Prostate gland (tissue), 2 donors: ENCODE measurements around the gene SLC1A2. TPM values are rescaled to one million over a fixed set of nuclear protein-coding genes. Genes with fewer than 3 reads are reported as not detected.

Experiments used
- DNase-seq: peaks from one replicate; pipeline ENCODE4 v3.0.0-alpha.2; 2019; ENCODE audit warnings: low spot score
- H3K27ac ChIP-seq, 2 donors: fragments of 200-600 bp; sonication (generic); 2 replicates each; pipeline ENCODE4 v1.5.1; 2017 to 2019
- H3K27me3 ChIP-seq: fragments of 200-600 bp; sonication (generic); replicated peaks from 2 replicates; pipeline ENCODE4 v1.5.1; 2019; ENCODE audit not compliant: insufficient read depth
- H3K36me3 ChIP-seq, 2 donors: fragments of 200-600 bp; sonication (generic); 1 replicate in 1 of 2; 2 replicates in 1 of 2; pipeline versions ENCODE4 v1.5.1 to v1.8.1; 2017 to 2019
- H3K4me1 ChIP-seq: fragments of 200-600 bp; sonication (generic); replicated peaks from 2 replicates; pipeline ENCODE4 v1.5.1; 2019
- H3K4me3 ChIP-seq, 2 donors: fragments of 200-600 bp; sonication (generic); 2 replicates each; pipeline ENCODE4 v1.5.1; 2017 to 2019
- H3K9me3 ChIP-seq: fragments of 200-600 bp; sonication (generic); 2 replicates; pipeline ENCODE4 v1.5.1; 2017
- POLR2A ChIP-seq: fragments of 450-650 bp; IDR thresholded peaks from one replicate; pipeline ENCODE4 v1.6.1; 2016; ENCODE audit warnings: antibody characterized with exemption, mild to moderate bottlenecking
- POLR2AphosphoS5 ChIP-seq: sonication (generic); formaldehyde crosslinking; IDR thresholded peaks from one replicate; pipeline ENCODE4 v1.6.1; 2017; ENCODE audit warnings: antibody characterized with exemption
- WGBS: methylation state at CpG from one replicate; pipeline ENCODE4 v1.1.5; 2018; 5-methylcytosine and 5-hydroxymethylcytosine counted together
- intact Hi-C: fragments of 100-400 bp; cut with DNase I; formaldehyde crosslinking; loops from one replicate; pipeline ENCODE4 v1.14.2; 2022
- total RNA-seq, 2 donors: library from RNA; depleted of rRNA; stranded (reverse); fragments of >200 nt; gene quantifications; one replicate each; pipeline ENCODE4 v1.1.0, GENCODE V29; 2016
- TF ChIP-seq, protein P1 (sequence below), 4 experiments: fragments of 200-600 bp in 2 of 4; fragments of 450-650 bp in 2 of 4; sonication (generic) in 2 of 4; IDR thresholded peaks; 1 replicate in 3 of 4; 2 replicates in 1 of 4; pipeline ENCODE4 v1.5.1; 2016 to 2019; ENCODE audit warnings: antibody characterized with exemption in 4 of 4, mild to moderate bottlenecking in 2 of 4, moderate library complexity in 2 of 4

SLC1A2 gene
- total RNA-seq, 2 donors from 2014 or later, result 0.82 to 1.5 TPM

DNA sequence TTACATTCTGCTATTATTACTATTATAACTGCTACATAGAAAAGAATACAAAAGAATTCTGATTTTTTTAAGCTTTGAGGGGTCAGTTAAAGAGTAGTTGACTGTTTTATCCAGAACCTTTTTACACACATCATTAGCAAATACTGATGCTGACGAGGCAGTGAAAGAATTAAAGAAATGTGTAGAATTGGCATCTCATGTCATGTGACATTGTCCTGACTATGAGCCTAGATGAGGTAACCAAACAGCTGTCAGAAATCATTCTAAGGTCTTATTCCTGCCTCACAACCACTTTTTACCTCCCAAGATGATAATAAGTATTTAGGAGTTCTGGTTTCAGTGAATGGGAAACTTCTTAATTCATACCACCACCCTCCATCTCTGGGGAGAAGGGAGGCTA, 121.0 kb downstream of the SLC1A2 start:
- Histone ChIP-seq H3K9me3 (no peaks in the 10 kb centered on the region), H3K36me3 (no peaks in the 10 kb centered on the region), H3K27ac (no peak overlapping the region), H3K4me3 (no peak overlapping the region), H3K27me3 (no peaks in the 10 kb centered on the region), H3K4me1 (no peaks in the 10 kb centered on the region)
- WGBS, result 97% methylated on average over 1 of the region's 1 CpG
- TF ChIP-seq POLR2AphosphoS5, result no peak
- TF ChIP-seq, protein P1, sequence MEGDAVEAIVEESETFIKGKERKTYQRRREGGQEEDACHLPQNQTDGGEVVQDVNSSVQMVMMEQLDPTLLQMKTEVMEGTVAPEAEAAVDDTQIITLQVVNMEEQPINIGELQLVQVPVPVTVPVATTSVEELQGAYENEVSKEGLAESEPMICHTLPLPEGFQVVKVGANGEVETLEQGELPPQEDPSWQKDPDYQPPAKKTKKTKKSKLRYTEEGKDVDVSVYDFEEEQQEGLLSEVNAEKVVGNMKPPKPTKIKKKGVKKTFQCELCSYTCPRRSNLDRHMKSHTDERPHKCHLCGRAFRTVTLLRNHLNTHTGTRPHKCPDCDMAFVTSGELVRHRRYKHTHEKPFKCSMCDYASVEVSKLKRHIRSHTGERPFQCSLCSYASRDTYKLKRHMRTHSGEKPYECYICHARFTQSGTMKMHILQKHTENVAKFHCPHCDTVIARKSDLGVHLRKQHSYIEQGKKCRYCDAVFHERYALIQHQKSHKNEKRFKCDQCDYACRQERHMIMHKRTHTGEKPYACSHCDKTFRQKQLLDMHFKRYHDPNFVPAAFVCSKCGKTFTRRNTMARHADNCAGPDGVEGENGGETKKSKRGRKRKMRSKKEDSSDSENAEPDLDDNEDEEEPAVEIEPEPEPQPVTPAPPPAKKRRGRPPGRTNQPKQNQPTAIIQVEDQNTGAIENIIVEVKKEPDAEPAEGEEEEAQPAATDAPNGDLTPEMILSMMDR (IDR thresholded peaks at IDR 0.05), result no peak
- TF ChIP-seq POLR2A, result no peak
- DNase-seq, result no peak
- intact Hi-C loops, result no loop called here

DNA sequence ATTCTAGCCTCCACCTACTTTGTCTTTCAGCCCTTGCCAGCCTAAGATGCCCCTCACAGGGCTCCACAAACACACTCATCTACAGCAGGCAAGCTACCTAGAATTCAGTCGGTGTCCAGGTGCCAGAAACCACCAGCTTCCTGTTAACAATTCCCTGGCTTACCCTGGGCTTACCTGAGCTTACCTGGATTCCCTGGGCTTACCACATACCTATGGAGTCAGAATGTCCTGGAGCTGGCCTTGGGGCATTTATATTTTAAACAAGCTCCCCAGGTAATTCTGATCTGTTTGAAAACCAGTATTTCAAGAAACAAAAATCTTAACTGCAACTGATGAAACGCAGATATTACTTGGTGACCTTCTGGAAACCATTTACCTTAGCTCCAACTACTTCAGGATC, 123.6 kb downstream of the SLC1A2 start:
- Histone ChIP-seq H3K27ac (no peak overlapping the region), H3K4me3 (no peak overlapping the region), H3K36me3 (no peaks in the 10 kb centered on the region), H3K4me1 (no peaks in the 10 kb centered on the region), H3K9me3 (no peaks in the 10 kb centered on the region), H3K27me3 (no peaks in the 10 kb centered on the region)
- intact Hi-C loops, result no loop called here
- TF ChIP-seq POLR2A, result no peak
- TF ChIP-seq POLR2AphosphoS5, result no peak
- TF ChIP-seq, protein P1 (IDR thresholded peaks at IDR 0.05), result no peak
- 71% methylated on average over 2 of the region's 2 CpGs for WGBS
- DNase-seq, result no peak

DNA sequence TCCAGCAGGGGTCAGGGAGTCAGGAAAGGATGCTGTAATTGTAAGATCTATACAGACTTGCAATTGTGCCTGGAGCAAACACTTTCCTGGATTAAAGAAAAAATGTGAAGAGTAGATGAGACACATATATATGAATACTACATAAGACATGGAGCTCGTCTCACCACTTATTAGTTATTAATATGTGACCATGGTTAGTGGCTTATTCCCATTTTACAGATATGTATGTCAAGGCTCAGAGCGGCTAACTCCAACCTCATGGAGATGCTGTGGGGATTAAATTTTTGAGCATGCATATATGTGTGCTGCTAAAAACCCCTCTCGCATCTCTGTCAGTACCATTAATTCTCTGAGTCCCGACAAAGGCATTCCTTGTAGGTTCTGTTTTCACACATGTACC, 125.7 kb downstream of the SLC1A2 start:
- no peak for DNase-seq
- Histone ChIP-seq H3K4me1 (no peaks in the 10 kb centered on the region), H3K36me3 (no peaks in the 10 kb centered on the region), H3K4me3 (no peak overlapping the region), H3K27ac (no peak overlapping the region), H3K27me3 (no peaks in the 10 kb centered on the region), H3K9me3 (no peaks in the 10 kb centered on the region)
- intact Hi-C loops, result no loop called here
- TF ChIP-seq POLR2AphosphoS5 (no peak), POLR2A (no peak)
- TF ChIP-seq, protein P1 (IDR thresholded peaks at IDR 0.05), result no peak
- 96% methylated on average over 4 of the region's 4 CpGs for WGBS

DNA sequence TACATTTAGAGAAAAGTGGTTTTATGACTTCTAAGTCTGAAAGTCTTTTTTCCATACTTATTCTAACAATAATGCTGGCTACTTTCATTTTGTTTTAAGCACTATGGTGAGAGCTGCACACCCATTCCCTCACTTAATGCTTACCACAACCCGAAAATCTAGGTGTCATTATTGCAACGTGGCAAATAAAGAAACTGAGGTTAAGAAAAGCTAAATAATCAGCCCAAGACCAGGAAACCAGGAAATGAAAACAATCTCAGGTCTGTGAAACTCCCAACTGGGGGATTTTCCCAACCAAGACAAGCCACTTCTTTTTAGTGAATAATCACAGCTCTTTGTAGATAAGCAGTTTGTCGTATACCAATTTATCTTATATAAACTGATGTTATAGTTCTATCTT, 126.3 kb downstream of the SLC1A2 start:
- Histone ChIP-seq H3K27ac (no peak overlapping the region), H3K4me1 (no peaks in the 10 kb centered on the region), H3K27me3 (no peaks in the 10 kb centered on the region), H3K9me3 (no peaks in the 10 kb centered on the region), H3K36me3 (no peaks in the 10 kb centered on the region), H3K4me3 (no peak overlapping the region)
- WGBS, result 65% methylated on average over 3 of the region's 3 CpGs
- TF ChIP-seq, protein P1 (IDR thresholded peaks at IDR 0.05), result no peak
- no peak for TF ChIP-seq POLR2AphosphoS5
- no peak for TF ChIP-seq POLR2A
- DNase-seq, result no peak
- intact Hi-C loops, result no loop called here

DNA sequence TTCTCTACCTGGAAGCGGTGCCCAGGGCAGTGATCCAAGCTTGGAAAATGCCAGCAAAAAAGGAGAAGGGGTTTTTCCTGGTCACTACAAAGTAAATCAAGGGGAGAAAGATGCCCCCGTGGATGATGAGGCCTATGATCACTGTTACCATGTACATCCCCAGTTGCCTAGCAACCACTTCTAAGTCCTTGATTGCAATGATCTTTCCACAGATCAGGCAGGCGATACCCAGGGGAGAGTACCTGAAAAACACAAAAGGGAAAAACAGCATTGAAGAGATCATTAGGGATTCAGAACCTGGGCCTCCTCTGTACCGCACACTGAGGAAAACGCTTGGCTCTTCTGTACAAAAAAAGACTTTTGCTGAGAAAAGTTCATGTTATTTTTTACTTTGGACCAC, 127.1 kb downstream of the SLC1A2 start:
- 73% methylated on average over 5 of the region's 5 CpGs for WGBS
- H3K9me3 ChIP-seq, result no peaks in the 10 kb centered on the region
- TF ChIP-seq POLR2AphosphoS5 (no peak), POLR2A (no peak)
- TF ChIP-seq, protein P1 (IDR thresholded peaks at IDR 0.05), result no peak
- H3K27me3 ChIP-seq, result no peaks in the 10 kb centered on the region
- intact Hi-C loops, result no loop called here
- DNase-seq, result no peak
- H3K27ac ChIP-seq, result no peak overlapping the region
- no peaks in the 10 kb centered on the region for H3K36me3 ChIP-seq
- no peak overlapping the region for H3K4me3 ChIP-seq
- no peaks in the 10 kb centered on the region for H3K4me1 ChIP-seq
